IMR-90 (cell line): ENCODE results near the gene AKAP7. TPM values are rescaled to one million over a fixed set of nuclear protein-coding genes. Genes with fewer than 3 reads are reported as not detected.

Experiments
- ATAC-seq: fragments of 200-7000 bp; cut with Tn5 transposase; 2 replicates; pipeline ENCODE4 v1.9.1; 2020; ENCODE audit warnings: low read depth, mild to moderate bottlenecking, moderate library complexity
- BruUV-seq: library from RNA; stranded (reverse); fragments of 400-500 nt; replicated peaks from 2 replicates; lab custom pipeline; 2021; lab: Mats Ljungman, UMichigan
- CTCF ChIA-PET: fragments of 300-600 bp; formaldehyde crosslinking; extraction: SDS; loops from one replicate; lab custom pipeline; 2021; ENCODE audit warnings: antibody characterized with exemption; lab: Yijun Ruan, JAX
- POLR2A ChIA-PET: fragments of 300-600 bp; sonication (Branson Sonifier 250); formaldehyde crosslinking; loops from one replicate; lab custom pipeline; 2022; ENCODE audit warnings: antibody characterized with exemption; ENCODE audit not compliant: unreplicated experiment; lab: Charles Lee
- DNase-seq: peaks from one replicate; pipeline ENCODE4 v3.0.0; 2013
- H2AFZ ChIP-seq: replicated peaks from 2 replicates; pipeline ENCODE3; 2013; ENCODE audit warnings: low read length, mild to moderate bottlenecking; ENCODE audit not compliant: poor library complexity
- H2AK5ac ChIP-seq: 2 replicates; pipeline ENCODE4 v1.6.1; 2013; ENCODE audit warnings: low read depth, low read length, inconsistent platforms
- H2AK9ac ChIP-seq: replicated peaks from 2 replicates; pipeline ENCODE3; 2013; ENCODE audit warnings: mild to moderate bottlenecking, low read depth, low read length, moderate library complexity; ENCODE audit not compliant: poor library complexity
- H2BK120ac ChIP-seq: 2 replicates; pipeline ENCODE4 v1.6.1; 2013; ENCODE audit warnings: low read depth, low read length, inconsistent platforms
- H2BK15ac ChIP-seq: 3 replicates; pipeline ENCODE4 v1.6.1; 2013; ENCODE audit warnings: low read depth, low read length, inconsistent platforms
- H2BK20ac ChIP-seq: 2 replicates; pipeline ENCODE4 v1.6.1; 2013; ENCODE audit warnings: low read depth, mild to moderate bottlenecking, inconsistent platforms, low read length, moderate library complexity
- H2BK5ac ChIP-seq: 2 replicates; pipeline ENCODE4 v1.6.1; 2013; ENCODE audit warnings: mild to moderate bottlenecking, low read depth, low read length, inconsistent platforms; ENCODE audit not compliant: poor library complexity, severe bottlenecking
- H3K14ac ChIP-seq: replicated peaks from 2 replicates; pipeline ENCODE4 v1.6.1; 2013; ENCODE audit warnings: low read depth, low read length, inconsistent platforms
- H3K18ac ChIP-seq: 2 replicates; pipeline ENCODE4 v1.6.1; 2013; ENCODE audit warnings: low read depth, low read length, control low read depth
- H3K23ac ChIP-seq: 2 replicates; pipeline ENCODE4 v1.6.1; 2013; ENCODE audit warnings: low read depth, low read length, inconsistent platforms
- H3K27ac ChIP-seq: 2 replicates; pipeline ENCODE4 v1.5.1; 2013; ENCODE audit warnings: mild to moderate bottlenecking, control low read depth, low read length; ENCODE audit not compliant: insufficient read depth
- H3K27me3 ChIP-seq: 2 replicates; pipeline ENCODE4 v1.6.1; 2013; ENCODE audit warnings: low read length; ENCODE audit not compliant: control insufficient read depth, insufficient read depth
- H3K36me3 ChIP-seq: 2 replicates; pipeline ENCODE4 v1.6.1; 2013; ENCODE audit warnings: low read length, mixed read lengths; ENCODE audit not compliant: control insufficient read depth, insufficient read depth
- H3K4ac ChIP-seq: 2 replicates; pipeline ENCODE4 v1.6.1; 2013; ENCODE audit warnings: low read depth, low read length, inconsistent platforms
- H3K4me1 ChIP-seq: 2 replicates; pipeline ENCODE4 v1.6.1; 2013; ENCODE audit warnings: low read length, mixed read lengths; ENCODE audit not compliant: control insufficient read depth, insufficient read depth
- H3K4me2 ChIP-seq: 2 replicates; pipeline ENCODE4 v1.6.1; 2013; ENCODE audit warnings: low read depth, mild to moderate bottlenecking, control low read depth, low read length, moderate library complexity
- H3K4me3 ChIP-seq: 2 replicates; pipeline ENCODE4 v1.5.1; 2013; ENCODE audit warnings: low read depth, mild to moderate bottlenecking, control low read depth, low read length, moderate library complexity; ENCODE audit not compliant: insufficient read depth
- H3K56ac ChIP-seq: 2 replicates; pipeline ENCODE4 v1.6.1; 2013; ENCODE audit warnings: low read length, inconsistent platforms; ENCODE audit not compliant: insufficient read depth; ENCODE audit errors: extremely low read depth
- H3K79me1 ChIP-seq, 2 experiments: 2 replicates each; pipeline ENCODE4 v1.6.1; 2013; ENCODE audit warnings: low read length in 2 of 2, inconsistent platforms in 1 of 2, low read depth in 1 of 2
- H3K9ac ChIP-seq: 2 replicates; pipeline ENCODE4 v1.6.1; 2013; ENCODE audit warnings: low read depth, low read length, control low read depth
- H3K9me1 ChIP-seq: 2 replicates; pipeline ENCODE4 v1.6.1; 2013; ENCODE audit warnings: low read length, inconsistent platforms; ENCODE audit not compliant: insufficient read depth
- H3K9me3 ChIP-seq: 2 replicates; pipeline ENCODE4 v1.6.1; 2013; ENCODE audit warnings: low read length; ENCODE audit not compliant: control insufficient read depth, insufficient read depth
- H4K20me1 ChIP-seq: 2 replicates; pipeline ENCODE4 v1.6.1; 2013; ENCODE audit warnings: low read length, inconsistent platforms; ENCODE audit not compliant: insufficient read depth
- H4K5ac ChIP-seq: 2 replicates; pipeline ENCODE4 v1.6.1; 2013; ENCODE audit warnings: mild to moderate bottlenecking, low read depth, low read length, control low read depth
- H4K8ac ChIP-seq, 2 experiments: 2 replicates each; pipeline ENCODE4 v1.6.1; 2013; ENCODE audit warnings: low read depth in 2 of 2, low read length in 2 of 2, control low read depth in 1 of 2, inconsistent platforms in 1 of 2
- H4K91ac ChIP-seq: 2 replicates; pipeline ENCODE4 v1.6.1; 2013; ENCODE audit warnings: low read depth, low read length, inconsistent platforms; ENCODE audit not compliant: insufficient read depth
- BHLHE40 ChIP-seq: fragments of 150-350 bp; IDR thresholded peaks from 2 replicates; pipeline ENCODE4 v1.6.1; 2016; ENCODE audit warnings: mild to moderate bottlenecking, low read depth, low read length
- CEBPB ChIP-seq: IDR thresholded peaks from 2 replicates; pipeline ENCODE4 v1.6.1; 2012; ENCODE audit warnings: low read depth, low read length, improper control_type of control experiment
- CHD1 ChIP-seq: IDR thresholded peaks from 2 replicates; pipeline ENCODE4 v1.6.1; 2012; ENCODE audit warnings: low read depth, low read length, improper control_type of control experiment
- FOS ChIP-seq: fragments of 150-350 bp; IDR thresholded peaks from 2 replicates; pipeline ENCODE4 v1.6.1; 2016; ENCODE audit warnings: low read depth, low read length
- MAFK ChIP-seq: IDR thresholded peaks from 2 replicates; pipeline ENCODE4 v1.6.1; 2012; ENCODE audit warnings: low read depth, low read length, improper control_type of control experiment
- MAZ ChIP-seq: IDR thresholded peaks from 2 replicates; pipeline ENCODE4 v1.6.1; 2012; ENCODE audit warnings: low read depth, mild to moderate bottlenecking, low read length, improper control_type of control experiment, moderate library complexity, borderline replicate concordance
- MXI1 ChIP-seq: IDR thresholded peaks from 2 replicates; pipeline ENCODE4 v1.6.1; 2012; ENCODE audit warnings: low read depth, mild to moderate bottlenecking, low read length, moderate library complexity, borderline replicate concordance
- NFE2L2 ChIP-seq: fragments of 150-350 bp; IDR thresholded peaks from 2 replicates; pipeline ENCODE4 v1.6.1; 2016; ENCODE audit warnings: low read depth, mild to moderate bottlenecking, low read length
- POLR2A ChIP-seq: IDR thresholded peaks from 2 replicates; pipeline ENCODE4 v1.6.1; 2012; ENCODE audit warnings: mild to moderate bottlenecking, low read depth, low read length
- RAD21 ChIP-seq: IDR thresholded peaks from 2 replicates; pipeline ENCODE4 v1.6.1; 2012; ENCODE audit warnings: low read length, improper control_type of control experiment
- RCOR1 ChIP-seq: IDR thresholded peaks from 2 replicates; pipeline ENCODE4 v1.6.1; 2012; ENCODE audit warnings: mild to moderate bottlenecking, low read length, improper control_type of control experiment; ENCODE audit not compliant: insufficient replicate concordance
- RFX5 ChIP-seq: IDR thresholded peaks from 2 replicates; pipeline ENCODE4 v1.8.0; 2012; ENCODE audit warnings: low read depth, mild to moderate bottlenecking, low read length, moderate library complexity
- SMC3 ChIP-seq: fragments of 150-350 bp; IDR thresholded peaks from 2 replicates; pipeline ENCODE4 v1.6.1; 2016; ENCODE audit warnings: low read depth, mild to moderate bottlenecking, antibody characterized with exemption, low read length, moderate library complexity
- WGBS, 2 experiments: methylation state at CpG; one replicate each; pipeline versions ENCODE4 v1.1.5 to v1.1.7; 2013; ENCODE audit warnings: missing lambda C conversion rate in 2 of 2; ENCODE audit not compliant: insufficient read length in 1 of 2; ENCODE audit errors: extremely low coverage in 2 of 2; 5-methylcytosine and 5-hydroxymethylcytosine counted together
- dilution Hi-C: fragments of 300-500 bp; cut with HindIII; formaldehyde crosslinking; loops from one replicate; pipeline ENCODE4 v1.14.3; 2018; ENCODE audit warnings: low sequenced_read_pairs; ENCODE audit not compliant: unreplicated experiment
- in situ Hi-C: fragments of 300-500 bp; cut with MboI; formaldehyde crosslinking; loops from 3 replicates; pipeline ENCODE4 v1.14.3; 2019; ENCODE audit warnings: low sequenced_read_pairs, inconsistent platforms, mixed read lengths
- intact Hi-C: fragments of 100-400 bp; cut with micrococcal nuclease; formaldehyde crosslinking; loops from 2 replicates; pipeline ENCODE4 v1.10.0; 2022
- polyA plus RNA-seq, 3 experiments: library from polyadenylated mRNA; depleted of rRNA; stranded (reverse); fragments of >200 nt; gene quantifications; 2 replicates each; pipeline ENCODE4 v1.2.3, GENCODE V29; 2012; ENCODE audit warnings: low replicate concordance in 1 of 3
- total RNA-seq: library from RNA; depleted of rRNA; stranded (reverse); fragments of >200 nt; gene quantifications from 2 replicates; pipeline ENCODE4 v1.2.3, GENCODE V29; 2012
- TF ChIP-seq, protein P1 (sequence below): conservative IDR thresholded peaks from 2 replicates; pipeline ENCODE4 v1.5.1; 2012; ENCODE audit warnings: mild to moderate bottlenecking, low read depth, low read length, improper control_type of control experiment
- TF ChIP-seq, protein P2 (sequence below): fragments of 150-350 bp; IDR thresholded peaks from 2 replicates; pipeline ENCODE4 v1.6.1; 2017; ENCODE audit warnings: mild to moderate bottlenecking, antibody characterized with exemption, low read length, low read depth
- TF ChIP-seq, protein P3 (sequence below): fragments of 150-350 bp; IDR thresholded peaks from 2 replicates; pipeline ENCODE4 v1.6.1; 2016; ENCODE audit warnings: low read depth, mild to moderate bottlenecking, low read length, moderate library complexity, borderline replicate concordance

AKAP7 gene
- total and polyA plus RNA-seq, 2 of the 4 experiments (the other 2 are of a cell fraction), result 0.54 to 1.1 TPM

DNA sequence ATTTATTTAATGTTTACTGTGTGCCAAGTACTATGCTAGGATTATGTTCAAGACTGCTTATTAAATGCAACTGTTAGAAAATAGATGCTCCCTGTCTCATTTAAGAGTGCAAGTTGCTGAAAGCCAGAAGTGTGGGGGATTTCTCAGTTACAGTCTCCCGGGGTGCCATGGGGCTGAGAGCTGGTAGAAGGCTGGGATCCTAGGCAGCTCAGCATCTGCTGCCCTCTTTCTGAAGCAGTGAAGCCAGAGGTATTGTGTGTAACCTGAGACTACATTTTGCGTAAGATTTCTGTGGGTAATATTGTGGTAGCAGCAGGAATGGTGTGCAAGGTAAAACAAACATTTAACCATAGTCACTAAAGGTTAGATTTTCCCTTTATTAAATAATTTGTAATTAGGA lies 120.6 kb downstream of the AKAP7 start:
- in situ Hi-C loops (no loop called here), dilution Hi-C loops (no loop called here)

More for the DNA sequence above, 120.6 kb downstream of the AKAP7 start:
- ChIA-PET POLR2A (interaction anchor here (0.6 kb wide), 1 partner anchor 345 kb away, joined by 8 read pairs; no protein-coding TSS in a partner anchor), CTCF (no interaction called here)
- H3K14ac ChIP-seq, result no peak overlapping the region
- H3K27me3 ChIP-seq, result no peaks in the 10 kb centered on the region
- no peak overlapping the region for H2AK5ac ChIP-seq
- BruUV-seq, result no TSS peak
- no peaks in the 10 kb centered on the region for H4K20me1 ChIP-seq
- no peak overlapping the region for H2BK20ac ChIP-seq
- no peak overlapping the region for H2BK5ac ChIP-seq
- no peak overlapping the region for H4K91ac ChIP-seq
- 0 out of 2 replicates have a peak, but pooled peaks cover 2% of the 10 kb centered on the region for H3K9me3 ChIP-seq
- TF ChIP-seq NFE2L2 (no peak), MAFK (no peak), CHD1 (no peak), MXI1 (no peak), CEBPB (no peak), POLR2A (no peak), RFX5 (no peak), BHLHE40 (no peak), RCOR1 (no peak), FOS (no peak), MAZ (no peak), SMC3 (no peak), RAD21 (no peak)
- TF ChIP-seq, protein P1, sequence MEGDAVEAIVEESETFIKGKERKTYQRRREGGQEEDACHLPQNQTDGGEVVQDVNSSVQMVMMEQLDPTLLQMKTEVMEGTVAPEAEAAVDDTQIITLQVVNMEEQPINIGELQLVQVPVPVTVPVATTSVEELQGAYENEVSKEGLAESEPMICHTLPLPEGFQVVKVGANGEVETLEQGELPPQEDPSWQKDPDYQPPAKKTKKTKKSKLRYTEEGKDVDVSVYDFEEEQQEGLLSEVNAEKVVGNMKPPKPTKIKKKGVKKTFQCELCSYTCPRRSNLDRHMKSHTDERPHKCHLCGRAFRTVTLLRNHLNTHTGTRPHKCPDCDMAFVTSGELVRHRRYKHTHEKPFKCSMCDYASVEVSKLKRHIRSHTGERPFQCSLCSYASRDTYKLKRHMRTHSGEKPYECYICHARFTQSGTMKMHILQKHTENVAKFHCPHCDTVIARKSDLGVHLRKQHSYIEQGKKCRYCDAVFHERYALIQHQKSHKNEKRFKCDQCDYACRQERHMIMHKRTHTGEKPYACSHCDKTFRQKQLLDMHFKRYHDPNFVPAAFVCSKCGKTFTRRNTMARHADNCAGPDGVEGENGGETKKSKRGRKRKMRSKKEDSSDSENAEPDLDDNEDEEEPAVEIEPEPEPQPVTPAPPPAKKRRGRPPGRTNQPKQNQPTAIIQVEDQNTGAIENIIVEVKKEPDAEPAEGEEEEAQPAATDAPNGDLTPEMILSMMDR, result no peak
- TF ChIP-seq, protein P2, sequence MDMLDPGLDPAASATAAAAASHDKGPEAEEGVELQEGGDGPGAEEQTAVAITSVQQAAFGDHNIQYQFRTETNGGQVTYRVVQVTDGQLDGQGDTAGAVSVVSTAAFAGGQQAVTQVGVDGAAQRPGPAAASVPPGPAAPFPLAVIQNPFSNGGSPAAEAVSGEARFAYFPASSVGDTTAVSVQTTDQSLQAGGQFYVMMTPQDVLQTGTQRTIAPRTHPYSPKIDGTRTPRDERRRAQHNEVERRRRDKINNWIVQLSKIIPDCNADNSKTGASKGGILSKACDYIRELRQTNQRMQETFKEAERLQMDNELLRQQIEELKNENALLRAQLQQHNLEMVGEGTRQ, result no peak
- TF ChIP-seq, protein P3, sequence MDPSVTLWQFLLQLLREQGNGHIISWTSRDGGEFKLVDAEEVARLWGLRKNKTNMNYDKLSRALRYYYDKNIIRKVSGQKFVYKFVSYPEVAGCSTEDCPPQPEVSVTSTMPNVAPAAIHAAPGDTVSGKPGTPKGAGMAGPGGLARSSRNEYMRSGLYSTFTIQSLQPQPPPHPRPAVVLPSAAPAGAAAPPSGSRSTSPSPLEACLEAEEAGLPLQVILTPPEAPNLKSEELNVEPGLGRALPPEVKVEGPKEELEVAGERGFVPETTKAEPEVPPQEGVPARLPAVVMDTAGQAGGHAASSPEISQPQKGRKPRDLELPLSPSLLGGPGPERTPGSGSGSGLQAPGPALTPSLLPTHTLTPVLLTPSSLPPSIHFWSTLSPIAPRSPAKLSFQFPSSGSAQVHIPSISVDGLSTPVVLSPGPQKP, result no peak
- DNase-seq, result no peak
- H3K9ac ChIP-seq, result no peak overlapping the region
- no peaks in the 10 kb centered on the region for H3K36me3 ChIP-seq
- H4K8ac ChIP-seq, result no peak overlapping the region
- H3K23ac ChIP-seq, result no peak overlapping the region
- no peak overlapping the region for H2AFZ ChIP-seq
- H3K9me1 ChIP-seq, result no peaks in the 10 kb centered on the region; the same call in 1 of the 2 replicates
- H3K4ac ChIP-seq, result no peak overlapping the region
- intact Hi-C loops, result loop anchor here (10.0 kb wide), 1 partner anchor 371 kb away; no protein-coding TSS in a partner anchor
- ATAC-seq, result no peak
- no peak overlapping the region for H2BK120ac ChIP-seq
- H3K18ac ChIP-seq, result no peak overlapping the region
- H4K5ac ChIP-seq, result no peak overlapping the region
- H3K4me1 ChIP-seq, result no peaks in the 10 kb centered on the region
- no CpG with 5 or more reads among the region's 2 CpGs for WGBS, 2 experiments
- H3K4me3 ChIP-seq, result no peak overlapping the region
- H3K27ac ChIP-seq, result no peak overlapping the region
- H3K56ac ChIP-seq, result no peak overlapping the region
- H2BK15ac ChIP-seq, result no peak overlapping the region
- no peaks in the 10 kb centered on the region for H3K79me1 ChIP-seq
- H3K4me2 ChIP-seq, result no peak overlapping the region
- no peak overlapping the region for H2AK9ac ChIP-seq
